Breast epithelium (tissue), 3 donors: Measurements from ENCODE around the gene GULP1.

Source experiments
- POLR2A ChIP-seq: fragments of 450-650 bp; IDR thresholded peaks from one replicate; pipeline ENCODE4 v1.6.1; 2016; ENCODE audit warnings: antibody characterized with exemption, mild to moderate bottlenecking, moderate library complexity
- POLR2AphosphoS5 ChIP-seq, 3 donors: sonication (generic); formaldehyde crosslinking; IDR thresholded peaks; one replicate each; pipeline ENCODE4 v1.6.1; 2017; ENCODE audit warnings: antibody characterized with exemption in 3 of 3
- TF ChIP-seq, protein P1 (sequence below), 3 donors: fragments of 450-650 bp; IDR thresholded peaks; one replicate each; pipeline ENCODE4 v1.5.1; 2016 to 2017; ENCODE audit warnings: antibody characterized with exemption in 3 of 3, mild to moderate bottlenecking in 3 of 3, moderate library complexity in 3 of 3

DNA sequence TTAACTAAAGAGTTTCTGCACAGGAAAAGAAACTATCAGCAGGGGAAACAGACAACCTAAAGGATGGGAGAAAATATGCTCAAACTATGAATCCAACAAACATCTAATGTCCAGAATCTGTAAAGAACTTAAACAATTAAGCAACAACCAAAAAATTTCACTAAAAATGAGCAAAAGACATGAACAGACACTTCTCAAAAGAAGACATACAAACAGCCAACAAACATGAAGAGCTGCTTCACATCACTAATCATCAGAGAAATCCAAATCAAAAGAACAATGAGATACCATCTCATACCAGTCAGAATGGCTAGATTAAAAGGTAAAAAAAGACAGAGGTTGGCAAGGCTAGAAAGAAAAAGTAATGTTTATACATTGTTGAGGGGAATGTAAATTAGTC, 8.8 kb upstream of the GULP1 start:
- TF ChIP-seq, protein P1, sequence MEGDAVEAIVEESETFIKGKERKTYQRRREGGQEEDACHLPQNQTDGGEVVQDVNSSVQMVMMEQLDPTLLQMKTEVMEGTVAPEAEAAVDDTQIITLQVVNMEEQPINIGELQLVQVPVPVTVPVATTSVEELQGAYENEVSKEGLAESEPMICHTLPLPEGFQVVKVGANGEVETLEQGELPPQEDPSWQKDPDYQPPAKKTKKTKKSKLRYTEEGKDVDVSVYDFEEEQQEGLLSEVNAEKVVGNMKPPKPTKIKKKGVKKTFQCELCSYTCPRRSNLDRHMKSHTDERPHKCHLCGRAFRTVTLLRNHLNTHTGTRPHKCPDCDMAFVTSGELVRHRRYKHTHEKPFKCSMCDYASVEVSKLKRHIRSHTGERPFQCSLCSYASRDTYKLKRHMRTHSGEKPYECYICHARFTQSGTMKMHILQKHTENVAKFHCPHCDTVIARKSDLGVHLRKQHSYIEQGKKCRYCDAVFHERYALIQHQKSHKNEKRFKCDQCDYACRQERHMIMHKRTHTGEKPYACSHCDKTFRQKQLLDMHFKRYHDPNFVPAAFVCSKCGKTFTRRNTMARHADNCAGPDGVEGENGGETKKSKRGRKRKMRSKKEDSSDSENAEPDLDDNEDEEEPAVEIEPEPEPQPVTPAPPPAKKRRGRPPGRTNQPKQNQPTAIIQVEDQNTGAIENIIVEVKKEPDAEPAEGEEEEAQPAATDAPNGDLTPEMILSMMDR (IDR thresholded peaks at IDR 0.05), result no peak
- no peak for TF ChIP-seq POLR2AphosphoS5 (IDR thresholded peaks at IDR 0.05)
- TF ChIP-seq POLR2A, result no peak
